ENCODE results near the gene VPS9D1.

GRCh38 chr16:89669755-89670154 is 50.9 kb downstream of the VPS9D1 start:
- TF ChIP-seq, protein P1, sequence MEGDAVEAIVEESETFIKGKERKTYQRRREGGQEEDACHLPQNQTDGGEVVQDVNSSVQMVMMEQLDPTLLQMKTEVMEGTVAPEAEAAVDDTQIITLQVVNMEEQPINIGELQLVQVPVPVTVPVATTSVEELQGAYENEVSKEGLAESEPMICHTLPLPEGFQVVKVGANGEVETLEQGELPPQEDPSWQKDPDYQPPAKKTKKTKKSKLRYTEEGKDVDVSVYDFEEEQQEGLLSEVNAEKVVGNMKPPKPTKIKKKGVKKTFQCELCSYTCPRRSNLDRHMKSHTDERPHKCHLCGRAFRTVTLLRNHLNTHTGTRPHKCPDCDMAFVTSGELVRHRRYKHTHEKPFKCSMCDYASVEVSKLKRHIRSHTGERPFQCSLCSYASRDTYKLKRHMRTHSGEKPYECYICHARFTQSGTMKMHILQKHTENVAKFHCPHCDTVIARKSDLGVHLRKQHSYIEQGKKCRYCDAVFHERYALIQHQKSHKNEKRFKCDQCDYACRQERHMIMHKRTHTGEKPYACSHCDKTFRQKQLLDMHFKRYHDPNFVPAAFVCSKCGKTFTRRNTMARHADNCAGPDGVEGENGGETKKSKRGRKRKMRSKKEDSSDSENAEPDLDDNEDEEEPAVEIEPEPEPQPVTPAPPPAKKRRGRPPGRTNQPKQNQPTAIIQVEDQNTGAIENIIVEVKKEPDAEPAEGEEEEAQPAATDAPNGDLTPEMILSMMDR (conservative IDR thresholded peaks at IDR 0.05 in 1 of 2, IDR thresholded peaks at IDR 0.05 in 1 of 2; ENCODE audit: low read depth in 1 of 2, low read length in 2 of 2): no peak
- no peak for TF ChIP-seq EZH2 (IDR thresholded peaks at IDR 0.05; ENCODE audit: low read length, missing control alignments)
